ENCODE data around the gene AUH.

Gene AUH

GRCh38 chr9:91193087-91193657 lies 168.5 kb downstream of the AUH start:
- H3K36me3 ChIP-seq (ENCODE audit: control insufficient read depth, insufficient read depth, low read length), result no peaks in the 10 kb centered on the region
- no peaks in the 10 kb centered on the region for H3K9me3 ChIP-seq (ENCODE audit: control insufficient read depth, insufficient read depth, low read length)
- H3K4me3 ChIP-seq (ENCODE audit: low read length), result peak overlapping the region; percentile 36; the same call in 1 of the 2 replicates
- H3K27ac ChIP-seq (ENCODE audit: low read length), result no peak overlapping the region
- WGBS (ENCODE audit: insufficient coverage, insufficient read length), result no CpG with 5 or more reads among the region's 38 CpGs
- no peaks in the 10 kb centered on the region for H3K4me1 ChIP-seq (ENCODE audit: control insufficient read depth, insufficient read depth, low read length)
- peaks cover 7% of the 10 kb centered on the region; the same call in 1 of the 2 replicates for H3K27me3 ChIP-seq (ENCODE audit: control insufficient read depth, insufficient read depth, low read length)
- no peak for DNase-seq (ENCODE audit: low read depth, low spot score)

GRCh38 chr9:91192381-91193086 lies 169.2 kb downstream of the AUH start:
- DNase-seq (ENCODE audit: low read depth, low spot score), result no peak
- H3K4me1 ChIP-seq (ENCODE audit: control insufficient read depth, insufficient read depth, low read length), result no peaks in the 10 kb centered on the region
- H3K4me3 ChIP-seq (ENCODE audit: low read length), result peak overlapping the region; percentile 36; the same call in 1 of the 2 replicates
- peaks cover 7% of the 10 kb centered on the region; the same call in 1 of the 2 replicates for H3K27me3 ChIP-seq (ENCODE audit: control insufficient read depth, insufficient read depth, low read length)
- WGBS (ENCODE audit: insufficient coverage, insufficient read length), result no CpG with 5 or more reads among the region's 7 CpGs
- H3K9me3 ChIP-seq (ENCODE audit: control insufficient read depth, insufficient read depth, low read length), result no peaks in the 10 kb centered on the region
- no peak overlapping the region for H3K27ac ChIP-seq (ENCODE audit: low read length)
- no peaks in the 10 kb centered on the region for H3K36me3 ChIP-seq (ENCODE audit: control insufficient read depth, insufficient read depth, low read length)

- WGBS (ENCODE audit: insufficient coverage, insufficient read length), result no CpG with 5 or more reads among the region's 18 CpGs
- no peaks in the 10 kb centered on the region for H3K9me3 ChIP-seq (ENCODE audit: control insufficient read depth, insufficient read depth, low read length)
- no peaks in the 10 kb centered on the region for H3K4me1 ChIP-seq (ENCODE audit: control insufficient read depth, insufficient read depth, low read length)
- no peaks in the 10 kb centered on the region for H3K36me3 ChIP-seq (ENCODE audit: control insufficient read depth, insufficient read depth, low read length)
- peaks cover 7% of the 10 kb centered on the region; the same call in 1 of the 2 replicates for H3K27me3 ChIP-seq (ENCODE audit: control insufficient read depth, insufficient read depth, low read length)
- H3K4me3 ChIP-seq (ENCODE audit: low read length), result no peak overlapping the region
- no peak for DNase-seq (ENCODE audit: low read depth, low spot score)
- H3K27ac ChIP-seq (ENCODE audit: low read length), result no peak overlapping the region
Measured at GRCh38 chr9:91191411-91192380, 170.0 kb downstream of the AUH start.

- no CpG with 5 or more reads among the region's 4 CpGs for WGBS (ENCODE audit: insufficient coverage, insufficient read length)
- Histone ChIP-seq H3K27ac (ENCODE audit: low read length) (no peak overlapping the region), H3K9me3 (ENCODE audit: control insufficient read depth, insufficient read depth, low read length) (no peaks in the 10 kb centered on the region), H3K27me3 (ENCODE audit: control insufficient read depth, insufficient read depth, low read length) (peaks cover 7% of the 10 kb centered on the region; the same call in 1 of the 2 replicates), H3K4me3 (ENCODE audit: low read length) (no peak overlapping the region), H3K4me1 (ENCODE audit: control insufficient read depth, insufficient read depth, low read length) (no peaks in the 10 kb centered on the region), H3K36me3 (ENCODE audit: control insufficient read depth, insufficient read depth, low read length) (no peaks in the 10 kb centered on the region)
- no peak for DNase-seq (ENCODE audit: low read depth, low spot score)
Measured at GRCh38 chr9:91190062-91190461, 171.7 kb downstream of the AUH start.

GRCh38 chr9:91188719-91189590 lies 172.8 kb downstream of the AUH start:
- no CpG with 5 or more reads among the region's 11 CpGs for WGBS (ENCODE audit: insufficient coverage, insufficient read length)
- Histone ChIP-seq H3K27ac (ENCODE audit: low read length) (no peak overlapping the region), H3K4me1 (ENCODE audit: control insufficient read depth, insufficient read depth, low read length) (no peaks in the 10 kb centered on the region), H3K4me3 (ENCODE audit: low read length) (no peak overlapping the region), H3K9me3 (ENCODE audit: control insufficient read depth, insufficient read depth, low read length) (no peaks in the 10 kb centered on the region), H3K27me3 (ENCODE audit: control insufficient read depth, insufficient read depth, low read length) (peaks cover under 1% of the 10 kb centered on the region; the same call in 1 of the 2 replicates), H3K36me3 (ENCODE audit: control insufficient read depth, insufficient read depth, low read length) (no peaks in the 10 kb centered on the region)
- DNase-seq (ENCODE audit: low read depth, low spot score), result no peak

GRCh38 chr9:91187965-91188344 lies 173.8 kb downstream of the AUH start:
- no peak overlapping the region for H3K4me3 ChIP-seq (ENCODE audit: low read length)
- H3K27me3 ChIP-seq (ENCODE audit: control insufficient read depth, insufficient read depth, low read length), result no peaks in the 10 kb centered on the region
- H3K4me1 ChIP-seq (ENCODE audit: control insufficient read depth, insufficient read depth, low read length), result no peaks in the 10 kb centered on the region
- H3K9me3 ChIP-seq (ENCODE audit: control insufficient read depth, insufficient read depth, low read length), result no peaks in the 10 kb centered on the region
- no peaks in the 10 kb centered on the region for H3K36me3 ChIP-seq (ENCODE audit: control insufficient read depth, insufficient read depth, low read length)
- no CpG with 5 or more reads among the region's 2 CpGs for WGBS (ENCODE audit: insufficient coverage, insufficient read length)
- DNase-seq (ENCODE audit: low read depth, low spot score), result no peak
- no peak overlapping the region for H3K27ac ChIP-seq (ENCODE audit: low read length)

- Histone ChIP-seq H3K4me3 (ENCODE audit: low read length) (no peak overlapping the region), H3K27ac (ENCODE audit: low read length) (no peak overlapping the region), H3K36me3 (ENCODE audit: control insufficient read depth, insufficient read depth, low read length) (no peaks in the 10 kb centered on the region), H3K9me3 (ENCODE audit: control insufficient read depth, insufficient read depth, low read length) (no peaks in the 10 kb centered on the region), H3K4me1 (ENCODE audit: control insufficient read depth, insufficient read depth, low read length) (no peaks in the 10 kb centered on the region), H3K27me3 (ENCODE audit: control insufficient read depth, insufficient read depth, low read length) (no peaks in the 10 kb centered on the region)
- no CpG with 5 or more reads among the region's 11 CpGs for WGBS (ENCODE audit: insufficient coverage, insufficient read length)
- DNase-seq (ENCODE audit: low read depth, low spot score), result no peak
Measured at GRCh38 chr9:91187311-91187964, 174.3 kb downstream of the AUH start.

GRCh38 chr9:91186632-91187108 lies 175.0 kb downstream of the AUH start:
- H3K27me3 ChIP-seq (ENCODE audit: control insufficient read depth, insufficient read depth, low read length), result no peaks in the 10 kb centered on the region
- no peak for DNase-seq (ENCODE audit: low read depth, low spot score)
- no peak overlapping the region for H3K27ac ChIP-seq (ENCODE audit: low read length)
- WGBS (ENCODE audit: insufficient coverage, insufficient read length), result no CpG with 5 or more reads among the region's 2 CpGs
- no peak overlapping the region for H3K4me3 ChIP-seq (ENCODE audit: low read length)
- H3K4me1 ChIP-seq (ENCODE audit: control insufficient read depth, insufficient read depth, low read length), result no peaks in the 10 kb centered on the region
- no peaks in the 10 kb centered on the region for H3K36me3 ChIP-seq (ENCODE audit: control insufficient read depth, insufficient read depth, low read length)
- no peaks in the 10 kb centered on the region for H3K9me3 ChIP-seq (ENCODE audit: control insufficient read depth, insufficient read depth, low read length)

GRCh38 chr9:91185193-91185886 lies 176.4 kb downstream of the AUH start:
- no peak overlapping the region for H3K4me3 ChIP-seq (ENCODE audit: low read length)
- H3K36me3 ChIP-seq (ENCODE audit: control insufficient read depth, insufficient read depth, low read length), result no peaks in the 10 kb centered on the region
- H3K27me3 ChIP-seq (ENCODE audit: control insufficient read depth, insufficient read depth, low read length), result no peaks in the 10 kb centered on the region
- H3K27ac ChIP-seq (ENCODE audit: low read length), result no peak overlapping the region
- no peak for DNase-seq (ENCODE audit: low read depth, low spot score)
- H3K4me1 ChIP-seq (ENCODE audit: control insufficient read depth, insufficient read depth, low read length), result no peaks in the 10 kb centered on the region; the same call in 1 of the 2 replicates
- no CpG with 5 or more reads among the region's 10 CpGs for WGBS (ENCODE audit: insufficient coverage, insufficient read length)
- H3K9me3 ChIP-seq (ENCODE audit: control insufficient read depth, insufficient read depth, low read length), result no peaks in the 10 kb centered on the region
